ENCODE results near the gene SNX3. TPM values are rescaled to one million over a fixed set of nuclear protein-coding genes. Genes with fewer than 3 reads are reported as not detected.

Gene SNX3
- total RNA-seq, 1 experiment from 2014 or later, result 209 TPM

GRCh38 chr6:108203189-108204112 is 57.4 kb downstream of the SNX3 start:
- no peak for DNase-seq
- no peaks in the 10 kb centered on the region for H3K36me3 ChIP-seq

DNA sequence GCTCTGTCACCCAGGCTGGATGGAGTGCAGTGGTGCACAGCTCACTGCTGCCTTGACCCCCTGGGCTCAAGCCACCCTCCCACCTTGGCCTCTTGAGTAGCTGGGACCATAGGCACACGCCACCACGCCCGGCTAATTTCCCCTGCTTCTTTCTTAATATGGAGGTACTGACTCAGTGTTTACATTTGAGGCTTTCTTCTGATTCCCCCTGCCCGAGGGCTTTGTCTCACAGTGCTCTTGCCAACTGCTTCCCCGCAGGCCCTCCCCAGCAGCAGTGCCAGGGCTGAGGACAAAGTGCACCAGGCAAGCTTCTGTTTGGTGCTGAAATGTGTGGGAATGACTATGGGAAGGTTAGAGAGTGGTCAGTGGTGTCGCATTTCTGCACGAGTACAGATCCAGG is 60.2 kb downstream of the SNX3 start:
- H3K27me3 ChIP-seq, result no peaks in the 10 kb centered on the region
- peak; percentile 59 to 67 for DNase-seq
- no peak overlapping the region for H3K4me3 ChIP-seq
- H3K36me3 ChIP-seq, result no peaks in the 10 kb centered on the region
- no peak overlapping the region for H3K27ac ChIP-seq
- no peaks in the 10 kb centered on the region for H3K9me3 ChIP-seq (replicated peaks)
- H3K4me1 ChIP-seq, result peaks cover 7% of the 10 kb centered on the region; the same call in 1 of the 2 replicates

More at GRCh38 chr6:108203189-108204112, 57.4 kb downstream of the SNX3 start:
- Histone ChIP-seq H3K27me3 (no peaks in the 10 kb centered on the region), H3K9me3 (replicated peaks) (no peaks in the 10 kb centered on the region), H3K27ac (no peak overlapping the region), H3K4me1 (peaks cover 7% of the 10 kb centered on the region; the same call in 1 of the 2 replicates), H3K4me3 (no peak overlapping the region)

DNA sequence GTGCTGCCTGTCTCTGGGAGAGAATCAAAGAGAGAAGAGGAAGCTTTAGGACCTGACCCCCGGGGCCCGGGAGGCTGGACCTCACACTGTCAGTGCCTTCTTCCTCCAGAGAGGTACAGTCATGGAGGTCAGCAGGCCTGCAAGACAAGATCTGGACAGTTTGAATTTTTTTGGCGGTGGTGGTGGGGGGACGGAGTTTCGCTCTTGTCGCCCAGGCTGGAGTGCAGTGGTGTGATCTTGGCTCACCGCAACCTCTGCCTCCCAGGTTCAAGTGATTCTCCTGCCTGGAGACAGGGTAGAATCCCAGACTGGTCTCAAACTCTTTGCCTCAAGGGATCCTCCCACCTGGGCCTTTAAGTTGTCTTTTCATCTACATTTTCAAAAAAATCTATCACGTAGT is 60.7 kb downstream of the SNX3 start:
- H3K4me3 ChIP-seq, result no peak overlapping the region
- H3K9me3 ChIP-seq (replicated peaks), result no peaks in the 10 kb centered on the region
- H3K4me1 ChIP-seq, result peaks cover 7% of the 10 kb centered on the region; the same call in 1 of the 2 replicates
- no peaks in the 10 kb centered on the region for H3K27me3 ChIP-seq
- DNase-seq, result no peak
- no peaks in the 10 kb centered on the region for H3K36me3 ChIP-seq
- H3K27ac ChIP-seq, result no peak overlapping the region

GRCh38 chr6:108198761-108199498 is 61.9 kb downstream of the SNX3 start:
- Histone ChIP-seq H3K36me3 (no peaks in the 10 kb centered on the region), H3K4me3 (no peak overlapping the region), H3K27ac (no peak overlapping the region), H3K4me1 (peaks cover 7% of the 10 kb centered on the region; the same call in 1 of the 2 replicates), H3K9me3 (replicated peaks) (no peaks in the 10 kb centered on the region), H3K27me3 (no peaks in the 10 kb centered on the region)
- peak in 1 of 2 experiments; percentile 14 for DNase-seq

- no peak for DNase-seq
- Histone ChIP-seq H3K4me3 (no peak overlapping the region), H3K27me3 (no peaks in the 10 kb centered on the region), H3K36me3 (no peaks in the 10 kb centered on the region), H3K27ac (no peak overlapping the region), H3K9me3 (replicated peaks) (no peaks in the 10 kb centered on the region), H3K4me1 (peaks cover under 1% of the 10 kb centered on the region; the same call in 1 of the 2 replicates)
Measured at GRCh38 chr6:108195209-108195608, 65.6 kb downstream of the SNX3 start.

- Histone ChIP-seq H3K4me1 (no peaks in the 10 kb centered on the region), H3K36me3 (no peaks in the 10 kb centered on the region), H3K4me3 (no peak overlapping the region), H3K9me3 (replicated peaks) (no peaks in the 10 kb centered on the region), H3K27ac (no peak overlapping the region), H3K27me3 (no peaks in the 10 kb centered on the region)
- no peak for DNase-seq
Measured at GRCh38 chr6:108194503-108194902, 66.3 kb downstream of the SNX3 start.

- Histone ChIP-seq H3K36me3 (no peaks in the 10 kb centered on the region), H3K4me1 (no peaks in the 10 kb centered on the region), H3K9me3 (replicated peaks) (no peaks in the 10 kb centered on the region), H3K4me3 (no peak overlapping the region), H3K27ac (no peak overlapping the region), H3K27me3 (no peaks in the 10 kb centered on the region)
- DNase-seq, result no peak
Measured at GRCh38 chr6:108193835-108194234, 67.0 kb downstream of the SNX3 start.

DNA sequence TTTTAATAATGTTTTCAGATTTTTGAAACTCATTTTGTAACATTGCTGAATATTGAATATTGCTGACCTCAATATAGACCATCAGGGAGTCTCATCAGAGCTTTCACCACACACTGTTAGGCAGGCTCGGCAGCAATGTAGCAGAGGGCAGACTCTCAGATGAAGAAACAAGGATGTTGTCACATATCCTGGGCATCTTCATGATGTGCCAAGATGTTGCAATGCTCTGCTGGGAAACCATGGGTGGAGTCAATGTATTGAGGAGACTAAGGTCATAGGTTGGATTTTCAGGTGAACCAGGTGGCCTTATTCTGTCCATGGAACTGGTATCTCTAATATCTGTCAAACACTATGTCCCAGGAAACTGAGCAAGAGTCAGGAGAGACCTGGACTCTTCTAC is 67.7 kb downstream of the SNX3 start:
- DNase-seq, result no peak
- H3K27ac ChIP-seq, result no peak overlapping the region

GRCh38 chr6:108187519-108187918 is 73.3 kb downstream of the SNX3 start:
- Histone ChIP-seq H3K27me3 (no peaks in the 10 kb centered on the region), H3K9me3 (replicated peaks) (no peaks in the 10 kb centered on the region)

More for the DNA sequence above, 67.7 kb downstream of the SNX3 start:
- no peaks in the 10 kb centered on the region for H3K36me3 ChIP-seq
- H3K4me3 ChIP-seq, result no peak overlapping the region
- no peaks in the 10 kb centered on the region for H3K9me3 ChIP-seq (replicated peaks)
- no peaks in the 10 kb centered on the region for H3K4me1 ChIP-seq
- H3K27me3 ChIP-seq, result no peaks in the 10 kb centered on the region

DNA sequence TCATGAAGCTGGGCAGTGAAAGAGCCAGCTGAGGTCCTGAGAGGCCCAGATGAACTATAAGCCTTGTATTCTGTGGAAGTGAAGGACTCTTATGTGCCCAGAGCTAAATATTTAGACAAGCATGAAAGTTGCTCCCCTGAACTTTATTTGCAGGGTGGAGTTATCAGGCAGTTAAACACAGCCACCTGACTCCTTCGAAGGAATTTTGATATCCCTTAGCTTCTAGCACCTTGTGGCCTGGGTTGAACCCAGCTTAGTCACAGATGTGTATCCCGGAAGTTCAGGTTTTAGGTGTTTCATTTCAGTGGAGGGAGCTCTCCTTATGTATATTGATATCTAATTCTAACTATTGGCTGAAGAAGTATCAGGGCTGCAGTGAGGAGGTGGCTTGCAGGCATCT is 74.6 kb downstream of the SNX3 start:
- no peak overlapping the region for H3K27ac ChIP-seq
- no peaks in the 10 kb centered on the region for H3K27me3 ChIP-seq
- H3K4me3 ChIP-seq, result no peak overlapping the region
- H3K4me1 ChIP-seq, result no peaks in the 10 kb centered on the region
- H3K9me3 ChIP-seq (replicated peaks), result no peaks in the 10 kb centered on the region
- DNase-seq, result no peak
- H3K36me3 ChIP-seq, result no peaks in the 10 kb centered on the region

More at GRCh38 chr6:108187519-108187918, 73.3 kb downstream of the SNX3 start:
- no peaks in the 10 kb centered on the region for H3K4me1 ChIP-seq
- H3K4me3 ChIP-seq, result no peak overlapping the region
- H3K36me3 ChIP-seq, result no peaks in the 10 kb centered on the region
- DNase-seq, result no peak
- H3K27ac ChIP-seq, result no peak overlapping the region

DNA sequence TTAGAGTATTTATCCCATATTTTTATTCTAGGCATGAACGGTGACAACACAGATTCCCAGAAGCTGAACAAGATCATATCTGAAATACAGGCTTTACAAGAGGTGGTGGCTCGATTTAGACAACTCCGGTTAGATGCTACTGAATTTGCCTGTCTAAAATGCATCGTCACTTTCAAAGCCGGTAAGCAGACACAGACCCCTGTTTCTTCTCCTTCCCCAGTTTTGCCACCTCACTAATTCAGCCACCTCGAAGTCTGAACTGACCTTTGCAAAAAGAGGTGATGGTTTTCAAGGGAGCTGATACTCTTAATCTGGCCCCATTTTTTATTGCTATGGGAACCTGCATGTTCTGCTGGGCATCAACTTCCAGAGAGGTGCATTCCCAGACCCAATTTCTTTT is 80.1 kb downstream of the SNX3 start:
- Histone ChIP-seq H3K27ac (no peak overlapping the region), H3K36me3 (no peaks in the 10 kb centered on the region), H3K27me3 (no peaks in the 10 kb centered on the region), H3K9me3 (replicated peaks) (no peaks in the 10 kb centered on the region), H3K4me3 (no peak overlapping the region), H3K4me1 (no peaks in the 10 kb centered on the region)
- DNase-seq, result no peak

DNA sequence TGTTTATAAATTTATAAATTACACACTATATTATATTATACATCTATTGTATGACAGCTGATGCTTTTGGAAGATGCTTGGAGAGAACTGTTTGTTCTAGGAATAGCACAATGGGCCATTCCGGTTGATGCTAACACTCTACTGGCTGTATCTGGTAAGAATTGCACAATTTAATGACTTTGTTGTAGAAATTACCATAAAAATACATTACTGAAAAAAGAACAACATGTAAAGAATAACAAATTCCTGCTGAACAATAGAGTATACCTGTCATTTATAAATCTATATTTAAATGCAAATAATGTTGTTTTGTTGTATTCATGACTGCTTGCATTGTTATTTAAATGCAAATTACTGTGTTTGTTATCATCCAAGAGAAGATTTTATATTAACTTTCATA is 80.6 kb downstream of the SNX3 start:
- H3K36me3 ChIP-seq, result no peaks in the 10 kb centered on the region
- H3K9me3 ChIP-seq (replicated peaks), result no peaks in the 10 kb centered on the region
- H3K4me1 ChIP-seq, result no peaks in the 10 kb centered on the region
- H3K4me3 ChIP-seq, result no peak overlapping the region
- no peak for DNase-seq
- H3K27me3 ChIP-seq, result no peaks in the 10 kb centered on the region
- no peak overlapping the region for H3K27ac ChIP-seq

- Histone ChIP-seq H3K27me3 (no peaks in the 10 kb centered on the region), H3K4me3 (no peak overlapping the region), H3K36me3 (no peaks in the 10 kb centered on the region), H3K4me1 (no peaks in the 10 kb centered on the region), H3K27ac (no peak overlapping the region), H3K9me3 (replicated peaks) (no peaks in the 10 kb centered on the region)
- no peak for DNase-seq
Measured at GRCh38 chr6:108179741-108180140, 81.1 kb downstream of the SNX3 start.

- Histone ChIP-seq H3K4me3 (no peak overlapping the region), H3K27ac (no peak overlapping the region), H3K27me3 (no peaks in the 10 kb centered on the region), H3K4me1 (no peaks in the 10 kb centered on the region), H3K36me3 (no peaks in the 10 kb centered on the region), H3K9me3 (replicated peaks) (no peaks in the 10 kb centered on the region)
- no peak for DNase-seq
Measured at GRCh38 chr6:108176281-108177089, 84.4 kb downstream of the SNX3 start.

Data from SJCRH30 (cell line).